ENCODE measurements around the gene SCN1B.

DNA sequence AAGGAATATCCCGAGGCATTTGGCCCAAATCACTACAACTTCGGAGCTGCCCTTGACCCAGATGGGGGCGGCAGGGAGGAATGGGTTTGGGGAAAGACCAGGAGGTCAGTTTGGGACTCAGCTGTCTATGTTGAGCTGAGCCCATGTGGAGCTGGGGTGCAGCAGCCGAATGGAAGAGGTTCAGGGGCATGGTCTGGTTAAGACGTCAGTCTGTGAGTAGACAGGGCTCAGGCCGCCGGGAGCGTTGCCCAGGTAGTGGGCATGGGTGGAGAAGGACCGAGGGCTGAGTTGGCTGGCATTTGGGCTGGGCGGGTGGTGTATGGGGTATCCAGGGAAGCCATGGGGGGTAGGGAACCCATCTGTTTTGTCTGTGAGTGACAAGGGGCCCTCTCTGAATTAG is 9.3 kb upstream of the SCN1B start:
- TF ChIP-seq, protein P1, sequence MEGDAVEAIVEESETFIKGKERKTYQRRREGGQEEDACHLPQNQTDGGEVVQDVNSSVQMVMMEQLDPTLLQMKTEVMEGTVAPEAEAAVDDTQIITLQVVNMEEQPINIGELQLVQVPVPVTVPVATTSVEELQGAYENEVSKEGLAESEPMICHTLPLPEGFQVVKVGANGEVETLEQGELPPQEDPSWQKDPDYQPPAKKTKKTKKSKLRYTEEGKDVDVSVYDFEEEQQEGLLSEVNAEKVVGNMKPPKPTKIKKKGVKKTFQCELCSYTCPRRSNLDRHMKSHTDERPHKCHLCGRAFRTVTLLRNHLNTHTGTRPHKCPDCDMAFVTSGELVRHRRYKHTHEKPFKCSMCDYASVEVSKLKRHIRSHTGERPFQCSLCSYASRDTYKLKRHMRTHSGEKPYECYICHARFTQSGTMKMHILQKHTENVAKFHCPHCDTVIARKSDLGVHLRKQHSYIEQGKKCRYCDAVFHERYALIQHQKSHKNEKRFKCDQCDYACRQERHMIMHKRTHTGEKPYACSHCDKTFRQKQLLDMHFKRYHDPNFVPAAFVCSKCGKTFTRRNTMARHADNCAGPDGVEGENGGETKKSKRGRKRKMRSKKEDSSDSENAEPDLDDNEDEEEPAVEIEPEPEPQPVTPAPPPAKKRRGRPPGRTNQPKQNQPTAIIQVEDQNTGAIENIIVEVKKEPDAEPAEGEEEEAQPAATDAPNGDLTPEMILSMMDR (IDR thresholded peaks at IDR 0.05) = no peak
- no peak for TF ChIP-seq POLR2A (IDR thresholded peaks at IDR 0.05)
